Body of pancreas (tissue), 4 donors: Measurements from ENCODE around the gene TSPAN14.

Experiments used
- POLR2A ChIP-seq, 3 donors: fragments of 450-650 bp; IDR thresholded peaks; one replicate each; pipeline ENCODE4 v1.6.1; 2016; ENCODE audit warnings: antibody characterized with exemption in 3 of 3, mild to moderate bottlenecking in 2 of 3
- TF ChIP-seq, protein P1 (sequence below), 7 experiments: fragments of 450-650 bp in 4 of 7; fragments of 200-600 bp in 3 of 7; sonication (generic) in 3 of 7; IDR thresholded peaks; one replicate each; pipeline ENCODE4 v1.5.1; 2016 to 2019; ENCODE audit warnings: antibody characterized with exemption in 7 of 7

GRCh38 chr10:80538481-80539185, 84.5 kb downstream of the TSPAN14 start:
- TF ChIP-seq, protein P1, sequence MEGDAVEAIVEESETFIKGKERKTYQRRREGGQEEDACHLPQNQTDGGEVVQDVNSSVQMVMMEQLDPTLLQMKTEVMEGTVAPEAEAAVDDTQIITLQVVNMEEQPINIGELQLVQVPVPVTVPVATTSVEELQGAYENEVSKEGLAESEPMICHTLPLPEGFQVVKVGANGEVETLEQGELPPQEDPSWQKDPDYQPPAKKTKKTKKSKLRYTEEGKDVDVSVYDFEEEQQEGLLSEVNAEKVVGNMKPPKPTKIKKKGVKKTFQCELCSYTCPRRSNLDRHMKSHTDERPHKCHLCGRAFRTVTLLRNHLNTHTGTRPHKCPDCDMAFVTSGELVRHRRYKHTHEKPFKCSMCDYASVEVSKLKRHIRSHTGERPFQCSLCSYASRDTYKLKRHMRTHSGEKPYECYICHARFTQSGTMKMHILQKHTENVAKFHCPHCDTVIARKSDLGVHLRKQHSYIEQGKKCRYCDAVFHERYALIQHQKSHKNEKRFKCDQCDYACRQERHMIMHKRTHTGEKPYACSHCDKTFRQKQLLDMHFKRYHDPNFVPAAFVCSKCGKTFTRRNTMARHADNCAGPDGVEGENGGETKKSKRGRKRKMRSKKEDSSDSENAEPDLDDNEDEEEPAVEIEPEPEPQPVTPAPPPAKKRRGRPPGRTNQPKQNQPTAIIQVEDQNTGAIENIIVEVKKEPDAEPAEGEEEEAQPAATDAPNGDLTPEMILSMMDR (IDR thresholded peaks at IDR 0.05): no peak
- no peak for TF ChIP-seq POLR2A (IDR thresholded peaks at IDR 0.05)
